ENCODE data around the gene NPAT. TPM values are rescaled to one million over a fixed set of nuclear protein-coding genes. Genes with fewer than 3 reads are reported as not detected.
"Not testable (repeated sequence)": the region's sequence is repeated elsewhere in the genome, so short reads cannot be mapped to it uniquely, and the experiment has no call there.

The NPAT gene
- total RNA-seq, 2 experiments from 2014 or later, result 28.4 to 45.2 TPM

DNA sequence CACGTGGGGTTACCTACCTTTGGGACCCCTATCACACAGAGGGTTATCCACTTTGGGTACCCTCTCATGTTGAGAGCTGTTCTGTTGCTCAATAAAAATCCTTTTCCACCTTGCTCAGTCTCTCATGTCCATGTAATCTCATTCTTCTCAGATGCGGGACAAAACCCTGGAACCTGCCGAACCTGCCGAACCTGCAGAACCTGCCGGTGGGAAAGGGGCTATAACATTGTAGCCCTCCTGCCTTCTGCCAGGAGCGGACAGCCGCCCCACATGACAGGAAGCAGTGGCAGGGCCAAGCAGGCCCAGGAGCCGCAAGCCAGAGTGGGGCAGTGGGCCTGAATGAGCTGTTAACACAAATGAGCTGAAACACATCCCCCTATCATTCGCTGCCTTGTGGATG lies 18.1 kb downstream of the NPAT start:
- H3K27me3 Mint-ChIP-seq, result no peaks in the 10 kb centered on the region
- peaks cover 18% of the 10 kb centered on the region for H3K9me3 Mint-ChIP-seq (ENCODE audit: low read depth)
- no peak overlapping the region for H3K4me3 Mint-ChIP-seq
- H3K36me3 Mint-ChIP-seq (ENCODE audit: low read depth), result peaks cover 73% of the 10 kb centered on the region
- CTCF ChIA-PET, result interaction anchor here (1.2 kb wide), 2 partner anchors 14 to 17 kb away, joined by 3 to 7 read pairs; no protein-coding TSS in a partner anchor
- H3K27ac Mint-ChIP-seq, result peak overlapping the region; percentile 58
- ATAC-seq, result no peak
- no peak for DNase-seq
- intact Hi-C loops (cut with DNase I, micrococcal nuclease), result no loop called here
- POLR2A ChIA-PET, result interaction anchor here (0.9 to 1.0 kb wide), 2 partner anchors 15 to 21 kb away, joined by 3 to 5 read pairs; no protein-coding TSS in a partner anchor
- H3K4me1 Mint-ChIP-seq, result peaks cover 66% of the 10 kb centered on the region

GRCh38 chr11:108203075-108203474 lies 19.4 kb downstream of the NPAT start:
- H3K4me1 Mint-ChIP-seq, result peaks cover 75% of the 10 kb centered on the region
- POLR2A ChIA-PET, result no interaction called here
- no peak for DNase-seq
- H3K36me3 Mint-ChIP-seq (ENCODE audit: low read depth), result peaks cover 72% of the 10 kb centered on the region
- no peak overlapping the region for H3K4me3 Mint-ChIP-seq
- no peak overlapping the region for H3K27ac Mint-ChIP-seq
- H3K27me3 Mint-ChIP-seq, result no peaks in the 10 kb centered on the region
- CTCF ChIA-PET, result no interaction called here
- intact Hi-C loops (cut with DNase I, micrococcal nuclease), result no loop called here
- ATAC-seq, result no peak
- H3K9me3 Mint-ChIP-seq (ENCODE audit: low read depth), result peaks cover 18% of the 10 kb centered on the region

- ATAC-seq, result peak; percentile 94
- no peaks in the 10 kb centered on the region for H3K27me3 Mint-ChIP-seq
- CTCF ChIA-PET, result interaction anchor here (0.6 to 0.8 kb wide), 2 partner anchors 45 to 191 kb away, joined by 3 read pairs; partner anchors contain the start of gene CUL5
- POLR2A ChIA-PET, result interaction anchor here (0.6 to 1.3 kb wide), 6 partner anchors 15 to 467 kb away, joined by 3 to 5 read pairs (median 4); partner anchors contain the start of gene ATM
- peak; percentile 91 for DNase-seq
- peak overlapping the region; percentile 69 for H3K27ac Mint-ChIP-seq
- intact Hi-C loops (cut with DNase I, micrococcal nuclease), result loop anchor here (1.0 to 2.0 kb wide), 4 partner anchors 23 to 422 kb away; partner anchors contain the start of gene NPAT (in 2 of the 2)
- H3K4me3 Mint-ChIP-seq, result no peak overlapping the region
- H3K4me1 Mint-ChIP-seq, result peaks cover 86% of the 10 kb centered on the region
- peaks cover 64% of the 10 kb centered on the region for H3K36me3 Mint-ChIP-seq (ENCODE audit: low read depth)
- peaks cover 7% of the 10 kb centered on the region for H3K9me3 Mint-ChIP-seq (ENCODE audit: low read depth)
Measured at GRCh38 chr11:108199446-108200321, 22.8 kb downstream of the NPAT start.

- H3K27me3 Mint-ChIP-seq, result no peaks in the 10 kb centered on the region
- peak overlapping the region; percentile 69 for H3K27ac Mint-ChIP-seq
- ATAC-seq, result no peak
- intact Hi-C loops (cut with DNase I, micrococcal nuclease), result loop anchor here in 1 of 2 experiments (2.0 kb wide), 1 partner anchor 422 kb away; no protein-coding TSS in a partner anchor
- DNase-seq, result no peak
- ChIA-PET POLR2A (interaction anchor here (1.3 kb wide), 1 partner anchor 25 kb away, joined by 4 read pairs; the partner anchor contains the start of gene ATM), CTCF (interaction anchor here (0.7 kb wide), 1 partner anchor 1519 kb away, joined by 4 read pairs; no protein-coding TSS in a partner anchor)
- peaks cover 78% of the 10 kb centered on the region for H3K4me1 Mint-ChIP-seq
- no peak overlapping the region for H3K4me3 Mint-ChIP-seq
- H3K36me3 Mint-ChIP-seq (ENCODE audit: low read depth), result peaks cover 60% of the 10 kb centered on the region
- peaks cover 1% of the 10 kb centered on the region for H3K9me3 Mint-ChIP-seq (ENCODE audit: low read depth)
Measured at GRCh38 chr11:108198833-108199232, 23.6 kb downstream of the NPAT start.

GRCh38 chr11:108197351-108197750 lies 25.1 kb downstream of the NPAT start:
- H3K4me3 Mint-ChIP-seq, result no peak overlapping the region
- intact Hi-C loops (cut with DNase I, micrococcal nuclease), result loop anchor here in 1 of 2 experiments (1.0 kb wide), 1 partner anchor 44 kb away; no protein-coding TSS in a partner anchor
- H3K36me3 Mint-ChIP-seq (ENCODE audit: low read depth), result peaks cover 48% of the 10 kb centered on the region
- ATAC-seq, result peak; percentile 7
- DNase-seq, result no peak
- peak overlapping the region; percentile 67 for H3K27ac Mint-ChIP-seq
- no peaks in the 10 kb centered on the region for H3K9me3 Mint-ChIP-seq (ENCODE audit: low read depth)
- no peaks in the 10 kb centered on the region for H3K27me3 Mint-ChIP-seq
- CTCF ChIA-PET, result interaction anchor here (0.7 to 1.0 kb wide), 2 partner anchors 21 to 44 kb away, joined by 3 to 4 read pairs; no protein-coding TSS in a partner anchor
- peaks cover 63% of the 10 kb centered on the region for H3K4me1 Mint-ChIP-seq
- POLR2A ChIA-PET, result interaction anchor here (0.6 to 1.5 kb wide), 5 partner anchors 9 to 96 kb away, joined by 3 to 6 read pairs (median 4); no protein-coding TSS in a partner anchor

GRCh38 chr11:108196901-108197300 lies 25.5 kb downstream of the NPAT start:
- no peaks in the 10 kb centered on the region for H3K27me3 Mint-ChIP-seq
- H3K4me1 Mint-ChIP-seq, result peaks cover 59% of the 10 kb centered on the region
- H3K4me3 Mint-ChIP-seq, result no peak overlapping the region
- ChIA-PET POLR2A (interaction anchor here (0.6 to 1.5 kb wide), 5 partner anchors 10 to 97 kb away, joined by 3 to 6 read pairs (median 4); no protein-coding TSS in a partner anchor), CTCF (interaction anchor here (0.7 to 1.0 kb wide), 2 partner anchors 22 to 45 kb away, joined by 3 to 4 read pairs; no protein-coding TSS in a partner anchor)
- no peaks in the 10 kb centered on the region for H3K9me3 Mint-ChIP-seq (ENCODE audit: low read depth)
- intact Hi-C loops (cut with DNase I, micrococcal nuclease), result loop anchor here in 1 of 2 experiments (1.0 kb wide), 1 partner anchor 44 kb away; no protein-coding TSS in a partner anchor
- peaks cover 47% of the 10 kb centered on the region for H3K36me3 Mint-ChIP-seq (ENCODE audit: low read depth)
- H3K27ac Mint-ChIP-seq, result peak overlapping the region; percentile 67
- ATAC-seq (peak; percentile 18), DNase-seq (no peak)

GRCh38 chr11:108193725-108194124 lies 28.7 kb downstream of the NPAT start:
- POLR2A ChIA-PET, result no interaction called here
- no peak overlapping the region for H3K27ac Mint-ChIP-seq
- no peaks in the 10 kb centered on the region for H3K9me3 Mint-ChIP-seq (ENCODE audit: low read depth)
- DNase-seq (no peak), ATAC-seq (no peak)
- CTCF ChIA-PET, result interaction anchor here (0.7 to 3.2 kb wide), 3 partner anchors 22 to 312 kb away, joined by 4 to 8 read pairs (median 5); partner anchors contain the start of genes ATM and NPAT
- no peaks in the 10 kb centered on the region for H3K27me3 Mint-ChIP-seq
- peaks cover 48% of the 10 kb centered on the region for H3K36me3 Mint-ChIP-seq (ENCODE audit: low read depth)
- intact Hi-C loops (cut with DNase I, micrococcal nuclease), result loop anchor here in 1 of 2 experiments (5.0 kb wide), 1 partner anchor 51 kb away; no protein-coding TSS in a partner anchor
- no peak overlapping the region for H3K4me3 Mint-ChIP-seq
- H3K4me1 Mint-ChIP-seq, result peaks cover 31% of the 10 kb centered on the region

DNA sequence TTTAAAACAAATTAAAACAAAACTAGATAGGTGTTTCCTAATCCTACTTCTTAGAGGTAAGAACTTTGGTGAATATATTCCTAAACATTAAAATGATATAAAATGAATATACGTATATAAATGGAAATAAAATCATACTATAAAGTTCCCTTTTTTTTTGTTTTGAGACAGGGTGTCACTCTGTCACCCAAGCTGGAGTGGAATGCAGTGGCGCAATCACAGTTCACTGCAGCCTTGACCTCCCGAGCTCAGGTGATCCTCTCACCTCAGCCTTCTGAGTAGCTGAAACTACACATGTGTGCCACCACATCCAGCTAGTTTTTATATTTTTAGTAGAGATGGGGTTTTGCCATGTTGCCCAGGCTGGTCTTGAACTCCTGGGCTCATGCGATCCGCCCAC lies 44.9 kb downstream of the NPAT start:
- Mint-ChIP-seq H3K4me1 (peaks cover 11% of the 10 kb centered on the region), H3K27me3 (no peaks in the 10 kb centered on the region), H3K4me3 (no peak overlapping the region), H3K9me3 (ENCODE audit: low read depth) (no peaks in the 10 kb centered on the region), H3K36me3 (ENCODE audit: low read depth) (peaks cover 65% of the 10 kb centered on the region), H3K27ac (no peak overlapping the region)
- intact Hi-C loops (cut with DNase I, micrococcal nuclease), result loop anchor here in 1 of 2 experiments (10.0 kb wide), 1 partner anchor 103 kb away; no protein-coding TSS in a partner anchor
- ATAC-seq (no peak), DNase-seq (no peak)
- CTCF ChIA-PET, result no interaction called here
- POLR2A ChIA-PET, result interaction anchor here (0.6 kb wide), 1 partner anchor 42 kb away, joined by 3 read pairs; no protein-coding TSS in a partner anchor

DNA sequence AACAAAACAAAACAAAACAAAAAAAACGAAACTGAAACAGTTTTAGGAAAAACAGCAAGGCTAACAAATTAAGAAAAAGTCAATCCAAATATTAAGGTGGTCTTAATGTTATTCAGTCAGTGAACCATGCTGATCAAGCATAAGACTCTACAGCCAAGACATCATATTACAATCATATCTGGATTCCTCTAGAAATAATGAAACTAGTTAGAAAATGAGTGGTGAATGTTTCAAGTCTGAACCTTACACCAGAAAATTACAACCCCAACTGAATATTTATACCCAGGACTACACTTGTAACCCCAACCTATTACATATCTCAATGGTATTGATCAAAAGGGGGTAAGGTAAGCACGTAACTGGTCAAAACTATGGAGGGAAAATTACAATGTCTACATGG lies 52.3 kb downstream of the NPAT start:
- ChIA-PET CTCF (no interaction called here), POLR2A (no interaction called here)
- DNase-seq (no peak), ATAC-seq (peak; percentile 77)
- H3K4me3 Mint-ChIP-seq, result no peak overlapping the region
- peaks cover 44% of the 10 kb centered on the region for H3K4me1 Mint-ChIP-seq
- no peaks in the 10 kb centered on the region for H3K9me3 Mint-ChIP-seq (ENCODE audit: low read depth)
- H3K27me3 Mint-ChIP-seq, result no peaks in the 10 kb centered on the region
- intact Hi-C loops (cut with DNase I, micrococcal nuclease), result loop anchor here in 1 of 2 experiments (10.0 kb wide), 1 partner anchor 95 kb away; no protein-coding TSS in a partner anchor
- H3K36me3 Mint-ChIP-seq (ENCODE audit: low read depth), result peaks cover 64% of the 10 kb centered on the region
- H3K27ac Mint-ChIP-seq, result peak overlapping the region; percentile 80

DNA sequence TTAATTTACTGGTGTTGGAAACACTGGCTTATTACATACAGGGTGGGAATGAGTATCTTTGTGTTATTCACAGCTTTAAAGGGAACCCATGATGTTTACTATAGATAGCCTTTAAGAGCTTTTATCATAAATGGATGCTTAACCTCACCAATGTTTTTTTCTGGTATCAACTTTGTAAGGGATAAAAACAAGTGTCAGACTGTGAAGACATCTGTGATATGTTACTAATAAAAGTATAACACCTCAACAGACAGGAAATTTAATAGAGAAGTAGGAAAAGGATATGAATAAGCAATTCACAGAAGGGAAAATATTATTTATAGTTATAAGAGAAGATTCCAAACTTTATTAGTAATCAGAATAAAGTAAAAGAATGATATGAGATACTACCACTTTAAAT lies 54.8 kb downstream of the NPAT start:
- Mint-ChIP-seq H3K27ac (peak overlapping the region; percentile 37), H3K9me3 (ENCODE audit: low read depth) (no peaks in the 10 kb centered on the region), H3K4me1 (peaks cover 37% of the 10 kb centered on the region), H3K27me3 (no peaks in the 10 kb centered on the region), H3K4me3 (no peak overlapping the region), H3K36me3 (ENCODE audit: low read depth) (peaks cover 52% of the 10 kb centered on the region)
- intact Hi-C loops (cut with DNase I, micrococcal nuclease), result no loop called here
- ATAC-seq (peak; percentile 16), DNase-seq (no peak)
- POLR2A ChIA-PET, result no interaction called here
- CTCF ChIA-PET, result no interaction called here

DNA sequence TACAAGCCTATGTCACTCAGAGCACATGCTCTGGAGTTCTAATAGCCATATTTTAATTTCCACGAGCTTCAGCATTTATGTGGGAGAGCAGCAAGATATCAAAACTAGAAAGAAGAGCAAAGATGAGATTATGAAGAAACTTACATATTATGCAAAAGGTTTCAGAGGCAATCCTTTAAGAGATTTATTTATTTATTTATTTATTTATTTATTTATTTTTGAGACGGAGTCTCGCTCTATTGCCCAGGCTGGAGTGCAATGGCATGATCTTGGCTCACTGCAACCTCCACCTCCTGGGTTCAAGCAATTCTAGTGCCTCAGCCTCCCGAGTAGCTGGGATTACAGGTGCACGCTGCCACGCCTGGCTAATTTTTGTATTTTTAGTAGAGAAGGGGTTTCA lies 59.6 kb downstream of the NPAT start:
- ATAC-seq; DNase-seq; H3K27ac Mint-ChIP-seq; POLR2A ChIA-PET; intact Hi-C loops (cut with DNase I, micrococcal nuclease); H3K9me3 Mint-ChIP-seq (ENCODE audit: low read depth); H3K27me3 Mint-ChIP-seq; H3K4me3 Mint-ChIP-seq: not testable (repeated sequence)
- CTCF ChIA-PET, result interaction anchor here (1.0 kb wide), 1 partner anchor 9 kb away, joined by 3 read pairs; no protein-coding TSS in a partner anchor
- H3K4me1 Mint-ChIP-seq, result peaks cover 19% of the 10 kb centered on the region
- H3K36me3 Mint-ChIP-seq (ENCODE audit: low read depth), result peaks cover 42% of the 10 kb centered on the region
